ENCODE results near the gene MYO1D. TPM values are rescaled to one million over a fixed set of nuclear protein-coding genes. Genes with fewer than 3 reads are reported as not detected.

The MYO1D gene
- total and polyA plus RNA-seq, 8 donors, result 22.0 to 92.8 (median 27.4) TPM

GRCh38 chr17:32914181-32914580 is 37.3 kb upstream of the MYO1D start:
- DNase-seq (no peak), ATAC-seq (no peak)
- Histone ChIP-seq H3K4me1 (peaks cover 0 to 9% of the 10 kb centered on the region in 2 donors), H3K36me3 (no peaks in the 10 kb centered on the region), H3K27me3 (no peaks in the 10 kb centered on the region), H3K9me3 (no peaks in the 10 kb centered on the region), H3K4me3 (no peak overlapping the region), H3K27ac (no peak overlapping the region)
- intact Hi-C loops (cut with DNase I), result no loop called here
- TF ChIP-seq CTCF (IDR thresholded peaks at IDR 0.05), result no peak

DNA sequence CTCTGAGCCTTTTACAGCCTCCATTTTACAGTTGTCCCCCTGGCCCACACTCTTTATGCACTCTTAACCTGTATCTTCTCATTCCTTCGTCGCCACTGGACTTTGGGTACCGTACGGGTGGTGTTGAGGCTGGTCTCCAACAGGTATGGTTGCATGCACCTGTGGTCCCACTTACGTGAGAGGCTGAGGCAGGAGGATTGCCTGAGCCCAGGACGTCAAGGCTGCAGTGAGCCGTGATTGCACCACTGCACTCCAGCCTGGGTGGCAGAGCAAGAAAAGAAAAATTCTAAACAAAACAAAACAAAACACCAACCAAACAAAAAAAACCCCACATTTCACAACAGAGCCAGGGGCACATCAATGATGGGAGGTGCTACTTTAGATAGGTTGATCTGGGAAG is 36.7 kb upstream of the MYO1D start:
- no peaks in the 10 kb centered on the region for H3K9me3 ChIP-seq
- no peak overlapping the region for H3K27ac ChIP-seq
- intact Hi-C loops (cut with DNase I), result no loop called here
- no peak for TF ChIP-seq CTCF (IDR thresholded peaks at IDR 0.05)
- H3K27me3 ChIP-seq, result no peaks in the 10 kb centered on the region
- H3K4me1 ChIP-seq, result peaks cover 0 to 9% of the 10 kb centered on the region in 2 donors
- no peak overlapping the region for H3K4me3 ChIP-seq
- ATAC-seq, result no peak
- no peak for DNase-seq
- H3K36me3 ChIP-seq, result no peaks in the 10 kb centered on the region

- intact Hi-C loops (cut with DNase I), result no loop called here
- Histone ChIP-seq H3K9me3 (no peaks in the 10 kb centered on the region), H3K27ac (peak overlapping the region; percentile 7 to 70), H3K4me3 (no peak overlapping the region), H3K36me3 (no peaks in the 10 kb centered on the region), H3K27me3 (no peaks in the 10 kb centered on the region), H3K4me1 (peaks cover 0 to 9% of the 10 kb centered on the region in 2 donors)
- TF ChIP-seq CTCF (IDR thresholded peaks at IDR 0.05), result no peak
- DNase-seq (peak; percentile 64 to 90 (median 78)), ATAC-seq (peak; percentile 97)
Observed at GRCh38 chr17:32912218-32912897, 35.4 kb upstream of the MYO1D start.

DNA sequence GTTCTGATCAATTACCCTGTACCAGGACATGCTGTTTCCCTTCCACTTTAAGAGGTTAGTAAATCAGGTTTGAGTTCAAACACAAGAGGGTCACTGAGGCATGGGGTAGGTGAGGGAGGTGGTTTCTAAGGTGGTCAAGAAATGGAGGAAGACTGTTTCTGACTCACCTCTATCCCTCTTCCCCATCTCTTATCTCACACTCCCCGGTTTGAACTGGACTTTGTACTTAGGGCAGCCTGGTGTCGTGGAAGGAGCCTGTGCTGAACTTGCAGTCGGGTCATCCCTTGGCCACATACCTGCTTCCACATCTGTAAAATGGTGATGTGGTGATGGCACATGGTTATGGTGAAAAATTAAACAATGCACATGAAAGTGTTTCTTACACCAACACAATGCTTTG is 33.8 kb upstream of the MYO1D start:
- Histone ChIP-seq H3K36me3 (no peaks in the 10 kb centered on the region), H3K9me3 (no peaks in the 10 kb centered on the region), H3K27me3 (no peaks in the 10 kb centered on the region), H3K4me3 (no peak overlapping the region), H3K27ac (no peak overlapping the region), H3K4me1 (peaks cover 0 to 9% of the 10 kb centered on the region in 2 donors)
- intact Hi-C loops (cut with DNase I), result no loop called here
- ATAC-seq (no peak), DNase-seq (no peak)
- TF ChIP-seq CTCF (IDR thresholded peaks at IDR 0.05), result no peak

- Histone ChIP-seq H3K4me1 (peaks cover 0 to 9% of the 10 kb centered on the region in 2 donors), H3K9me3 (no peaks in the 10 kb centered on the region), H3K36me3 (no peaks in the 10 kb centered on the region), H3K27ac (no peak overlapping the region), H3K4me3 (no peak overlapping the region), H3K27me3 (no peaks in the 10 kb centered on the region)
- DNase-seq (peak in 3 of 4 donors; percentile 59 to 86 (median 59)), ATAC-seq (peak; percentile 78)
- intact Hi-C loops (cut with DNase I), result no loop called here
- peak; percentile 67 to 69 for TF ChIP-seq CTCF (IDR thresholded peaks at IDR 0.05)
Observed at GRCh38 chr17:32909787-32910369, 33.0 kb upstream of the MYO1D start.
